Activated CD4-positive, alpha-beta T cell treated with anti-CD3 and anti-CD28 coated beads, Interleukin-2, amount 10 ng/mL, durations not matched to agents 24 days and 14 days (primary cell): ENCODE data around the gene SUPV3L1. TPM values are rescaled to one million over a fixed set of nuclear protein-coding genes. Genes with fewer than 3 reads are reported as not detected.

Source experiments
- DNase-seq: peaks from one replicate; pipeline ENCODE4 v3.0.0; 2022
- H3K27ac Mint-ChIP-seq: one replicate; pipeline ENCODE4 v1.8.0; 2022; ENCODE audit warnings: mild to moderate bottlenecking, mixed read lengths
- H3K27me3 Mint-ChIP-seq: one replicate; pipeline ENCODE4 v1.8.0; 2022; ENCODE audit warnings: mixed read lengths
- H3K36me3 Mint-ChIP-seq: one replicate; pipeline ENCODE4 v1.8.0; 2022; ENCODE audit warnings: low read depth, mild to moderate bottlenecking, mixed read lengths
- H3K4me1 Mint-ChIP-seq: one replicate; pipeline ENCODE4 v1.8.0; 2021; ENCODE audit warnings: mixed read lengths
- H3K4me3 Mint-ChIP-seq: one replicate; pipeline ENCODE4 v1.8.0; 2022; ENCODE audit warnings: mild to moderate bottlenecking, moderate library complexity, mixed read lengths
- H3K9me3 Mint-ChIP-seq: one replicate; pipeline ENCODE4 v1.8.0; 2021; ENCODE audit warnings: mixed read lengths
- intact Hi-C: fragments of 100-400 bp; cut with micrococcal nuclease; formaldehyde crosslinking; loops from one replicate; pipeline ENCODE4 v1.15.1; 2023
- total RNA-seq: library from RNA; stranded (reverse); gene quantifications from 2 replicates; pipeline ENCODE4 v1.2.3, GENCODE V29; 2022

Gene SUPV3L1
- total RNA-seq, 1 donor from 2014 or later, result 58.3 TPM

- H3K27me3 Mint-ChIP-seq, result no peaks in the 10 kb centered on the region
- peaks cover 66% of the 10 kb centered on the region for H3K4me1 Mint-ChIP-seq
- no peak for DNase-seq
- intact Hi-C loops, result no loop called here
- no peaks in the 10 kb centered on the region for H3K9me3 Mint-ChIP-seq
- H3K27ac Mint-ChIP-seq, result no peak overlapping the region
- H3K36me3 Mint-ChIP-seq, result no peaks in the 10 kb centered on the region
- H3K4me3 Mint-ChIP-seq, result no peak overlapping the region
These were observed 47.0 kb downstream of the SUPV3L1 start for GRCh38 chr10:69226919-69227450.

DNA sequence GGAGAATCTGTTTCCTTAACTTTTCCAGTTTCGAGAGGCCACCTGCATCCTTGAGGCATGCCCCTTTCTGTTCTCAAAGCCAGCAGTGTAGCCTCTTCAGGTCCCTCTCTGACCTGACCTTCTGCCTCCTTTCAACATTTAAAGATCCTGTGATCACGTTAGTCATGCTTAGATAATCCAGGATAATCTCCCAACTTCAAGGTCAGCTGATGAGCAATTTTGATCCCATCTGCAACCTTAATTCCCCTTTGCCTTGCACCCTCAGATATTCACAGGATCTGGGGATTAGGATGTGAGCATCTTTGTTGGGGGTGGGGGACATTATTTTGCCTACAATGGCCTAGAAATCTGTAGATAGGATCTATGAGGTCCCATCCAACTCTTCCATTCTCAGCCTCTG lies 48.1 kb downstream of the SUPV3L1 start:
- no peaks in the 10 kb centered on the region for H3K27me3 Mint-ChIP-seq
- H3K4me3 Mint-ChIP-seq, result peak overlapping the region; percentile 86
- no peaks in the 10 kb centered on the region for H3K9me3 Mint-ChIP-seq
- H3K27ac Mint-ChIP-seq, result peak overlapping the region; percentile 95
- intact Hi-C loops, result no loop called here
- H3K36me3 Mint-ChIP-seq, result no peaks in the 10 kb centered on the region
- H3K4me1 Mint-ChIP-seq, result peaks cover 66% of the 10 kb centered on the region
- DNase-seq, result no peak

DNA sequence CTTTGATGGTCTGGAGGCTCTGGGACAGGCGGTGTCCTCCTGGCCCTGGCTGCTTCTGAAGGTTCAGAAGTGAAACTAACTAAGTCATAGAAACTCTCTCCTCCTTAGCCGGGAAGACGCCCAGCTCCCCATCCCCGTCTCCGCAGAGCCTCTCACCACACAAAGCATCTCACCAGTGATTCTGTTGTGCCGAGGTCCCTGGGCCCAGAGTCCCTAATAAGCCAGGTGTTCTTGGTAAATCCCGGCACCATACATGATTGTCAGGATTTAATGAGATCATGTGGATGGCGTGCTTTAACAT lies 49.5 kb downstream of the SUPV3L1 start:
- H3K4me1 Mint-ChIP-seq, result peaks cover 68% of the 10 kb centered on the region
- no peak for DNase-seq
- intact Hi-C loops, result no loop called here
- peak overlapping the region; percentile 86 for H3K4me3 Mint-ChIP-seq
- no peaks in the 10 kb centered on the region for H3K27me3 Mint-ChIP-seq
- H3K9me3 Mint-ChIP-seq, result no peaks in the 10 kb centered on the region
- H3K36me3 Mint-ChIP-seq, result no peaks in the 10 kb centered on the region
- H3K27ac Mint-ChIP-seq, result peak overlapping the region; percentile 95

- Mint-ChIP-seq H3K4me3 (peak overlapping the region; percentile 86), H3K9me3 (no peaks in the 10 kb centered on the region), H3K27ac (peak overlapping the region; percentile 95)
These were observed 50.1 kb downstream of the SUPV3L1 start for GRCh38 chr10:69230128-69230527.

DNA sequence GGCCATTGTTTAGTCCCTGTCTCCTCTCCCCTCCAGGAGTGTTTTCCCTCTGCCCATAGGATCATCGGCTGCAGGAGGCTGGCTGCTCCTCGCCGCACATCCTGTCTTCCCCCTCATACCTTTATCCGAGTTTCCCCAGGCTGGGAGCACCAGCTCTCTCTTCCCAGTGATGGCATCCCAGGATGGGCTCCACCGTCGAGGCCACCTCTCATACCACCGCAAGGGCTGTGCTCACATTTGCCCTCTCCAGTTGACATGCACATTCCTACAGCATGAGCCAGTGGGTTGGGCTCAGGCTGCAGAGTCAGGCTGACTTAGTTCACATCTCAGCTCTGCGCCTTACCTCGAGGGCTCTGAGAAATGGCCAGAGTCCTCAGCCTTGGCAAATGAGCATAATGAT lies 52.2 kb downstream of the SUPV3L1 start:
- Mint-ChIP-seq H3K27ac (no peak overlapping the region), H3K4me1 (peaks cover 51% of the 10 kb centered on the region), H3K36me3 (no peaks in the 10 kb centered on the region), H3K9me3 (no peaks in the 10 kb centered on the region), H3K27me3 (no peaks in the 10 kb centered on the region), H3K4me3 (no peak overlapping the region)
- no peak for DNase-seq
- intact Hi-C loops, result no loop called here

More at GRCh38 chr10:69230128-69230527, 50.1 kb downstream of the SUPV3L1 start:
- intact Hi-C loops, result no loop called here
- Mint-ChIP-seq H3K27me3 (no peaks in the 10 kb centered on the region), H3K4me1 (peaks cover 64% of the 10 kb centered on the region), H3K36me3 (no peaks in the 10 kb centered on the region)
- no peak for DNase-seq

GRCh38 chr10:69232736-69233480 lies 52.9 kb downstream of the SUPV3L1 start:
- Mint-ChIP-seq H3K27me3 (no peaks in the 10 kb centered on the region), H3K27ac (peak overlapping the region; percentile 64), H3K4me3 (peak overlapping the region; percentile 51), H3K9me3 (no peaks in the 10 kb centered on the region), H3K36me3 (no peaks in the 10 kb centered on the region), H3K4me1 (peaks cover 49% of the 10 kb centered on the region)
- peak; percentile 73 for DNase-seq
- intact Hi-C loops, result no loop called here

- Mint-ChIP-seq H3K4me3 (no peak overlapping the region), H3K27me3 (no peaks in the 10 kb centered on the region), H3K9me3 (no peaks in the 10 kb centered on the region), H3K27ac (no peak overlapping the region), H3K4me1 (peaks cover 34% of the 10 kb centered on the region), H3K36me3 (no peaks in the 10 kb centered on the region)
- DNase-seq, result no peak
- intact Hi-C loops, result no loop called here
These were observed 54.4 kb downstream of the SUPV3L1 start for GRCh38 chr10:69234447-69234846.

DNA sequence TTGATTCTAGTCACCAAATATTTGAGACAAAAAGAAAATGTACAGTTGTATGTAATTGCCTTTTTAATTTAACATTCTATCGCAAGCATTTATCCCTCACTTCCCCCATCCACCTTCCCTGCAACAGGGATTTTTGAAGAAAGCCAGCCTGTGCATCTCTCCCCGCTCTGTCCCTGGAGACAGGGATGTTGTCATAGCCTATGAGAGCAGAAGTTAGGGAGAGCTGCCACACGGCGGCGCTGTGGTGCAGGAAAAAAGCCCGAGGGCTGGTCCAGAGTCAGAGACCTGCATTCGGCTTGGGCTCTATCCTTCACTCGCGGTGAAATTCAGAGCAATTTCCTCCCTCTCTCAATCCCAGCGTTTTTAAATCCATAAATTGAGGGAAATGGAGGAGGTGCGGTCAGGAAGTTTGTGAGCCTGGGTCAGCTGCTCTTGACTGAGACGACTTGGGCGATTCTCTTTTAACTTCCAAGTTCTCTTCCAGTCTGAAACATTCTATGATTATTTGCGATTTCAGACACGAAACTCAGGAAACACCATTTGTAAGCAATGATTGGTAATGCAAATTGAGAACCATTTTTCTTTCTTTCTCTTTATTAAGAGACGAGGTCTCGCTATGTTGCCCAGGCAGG lies 57.6 kb downstream of the SUPV3L1 start:
- Mint-ChIP-seq H3K36me3 (no peaks in the 10 kb centered on the region), H3K4me3 (no peak overlapping the region), H3K9me3 (no peaks in the 10 kb centered on the region), H3K27me3 (no peaks in the 10 kb centered on the region), H3K4me1 (peaks cover 20% of the 10 kb centered on the region), H3K27ac (no peak overlapping the region)
- intact Hi-C loops, result loop anchor here (1.0 kb wide), 4 partner anchors 81 to 270 kb away; no protein-coding TSS in a partner anchor
- DNase-seq, result peak; percentile 96

DNA sequence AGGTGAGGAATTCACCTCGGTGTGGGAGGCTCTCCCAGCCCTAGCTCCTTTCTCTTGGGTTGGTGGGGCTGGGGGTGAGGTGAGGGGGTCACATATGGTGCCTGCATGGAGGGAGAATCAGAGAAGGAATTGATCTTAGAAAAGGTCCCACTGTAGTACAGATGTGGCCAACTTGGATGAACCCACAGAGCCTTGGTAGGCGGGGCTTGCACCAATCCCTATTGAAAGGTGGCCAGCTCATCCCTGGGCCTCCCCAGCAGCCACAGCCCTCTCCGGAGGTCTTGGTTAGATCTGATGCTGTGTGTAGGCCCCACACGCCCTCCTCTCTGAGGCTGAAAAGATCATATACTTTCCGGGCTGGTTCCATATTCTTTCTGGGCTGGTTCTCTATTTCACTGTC lies 59.1 kb downstream of the SUPV3L1 start:
- Mint-ChIP-seq H3K27me3 (no peaks in the 10 kb centered on the region), H3K9me3 (no peaks in the 10 kb centered on the region), H3K4me3 (no peak overlapping the region), H3K36me3 (no peaks in the 10 kb centered on the region), H3K27ac (no peak overlapping the region), H3K4me1 (peaks cover 10% of the 10 kb centered on the region)
- intact Hi-C loops, result no loop called here
- DNase-seq, result no peak

DNA sequence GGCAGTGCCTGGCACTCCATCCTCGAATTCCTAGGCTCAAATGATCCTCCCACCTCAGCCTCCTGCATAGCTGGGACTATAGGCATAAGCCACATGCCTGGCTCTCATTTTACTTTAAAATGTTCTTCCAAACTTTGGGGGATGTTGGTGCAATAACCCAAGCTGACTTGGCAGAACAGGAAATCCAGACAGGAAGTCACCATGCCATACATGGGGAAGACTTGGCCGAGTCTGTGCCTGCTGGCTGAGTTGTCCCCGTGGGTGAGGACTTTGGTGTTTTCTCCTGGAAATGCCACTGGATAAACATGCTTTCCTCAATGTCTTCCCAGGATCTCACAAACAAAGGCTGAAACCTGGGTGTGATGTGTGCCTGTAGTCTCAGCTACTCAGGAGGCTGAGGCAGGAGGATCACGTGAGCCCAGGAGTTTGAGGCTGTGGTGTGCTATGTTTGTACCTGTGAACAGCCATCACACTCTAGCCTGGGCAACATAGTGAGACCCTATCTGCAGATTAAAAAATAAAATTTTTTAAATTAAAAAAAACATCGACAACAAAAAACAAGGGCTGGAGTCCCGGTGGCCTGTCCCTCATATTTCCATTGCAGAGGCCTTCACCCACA lies 59.9 kb downstream of the SUPV3L1 start:
- H3K36me3 Mint-ChIP-seq, result no peaks in the 10 kb centered on the region
- no peak for DNase-seq
- no peaks in the 10 kb centered on the region for H3K9me3 Mint-ChIP-seq
- H3K4me1 Mint-ChIP-seq, result peaks cover 8% of the 10 kb centered on the region
- H3K27me3 Mint-ChIP-seq, result no peaks in the 10 kb centered on the region
- H3K4me3 Mint-ChIP-seq, result no peak overlapping the region
- intact Hi-C loops, result no loop called here
- H3K27ac Mint-ChIP-seq, result no peak overlapping the region

DNA sequence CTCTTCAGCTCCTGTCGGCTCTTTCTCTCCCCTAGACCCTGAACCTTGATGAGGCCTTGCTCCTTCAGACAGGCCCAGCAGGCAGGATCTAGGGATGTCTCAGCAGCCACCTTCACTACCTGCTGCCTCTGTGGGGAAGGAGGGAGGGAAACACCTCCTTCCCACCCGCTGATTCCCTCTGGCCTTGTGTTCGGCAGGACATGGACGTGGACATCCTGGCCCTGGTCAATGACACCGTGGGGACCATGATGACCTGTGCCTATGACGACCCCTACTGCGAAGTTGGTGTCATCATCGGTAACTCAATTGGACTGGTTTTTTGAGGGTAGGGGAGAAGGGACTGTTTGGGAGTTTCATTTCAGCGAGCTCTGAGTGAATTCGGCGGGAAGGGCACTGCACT lies 60.4 kb downstream of the SUPV3L1 start:
- Mint-ChIP-seq H3K27ac (no peak overlapping the region), H3K9me3 (no peaks in the 10 kb centered on the region), H3K4me3 (no peak overlapping the region), H3K36me3 (no peaks in the 10 kb centered on the region), H3K27me3 (no peaks in the 10 kb centered on the region), H3K4me1 (peaks cover 8% of the 10 kb centered on the region)
- intact Hi-C loops, result no loop called here
- DNase-seq, result no peak

GRCh38 chr10:69241575-69241974 lies 61.5 kb downstream of the SUPV3L1 start:
- Mint-ChIP-seq H3K4me1 (peaks cover 8% of the 10 kb centered on the region), H3K9me3 (no peaks in the 10 kb centered on the region), H3K27me3 (no peaks in the 10 kb centered on the region), H3K27ac (no peak overlapping the region), H3K36me3 (no peaks in the 10 kb centered on the region), H3K4me3 (no peak overlapping the region)
- intact Hi-C loops, result no loop called here
- DNase-seq, result no peak

DNA sequence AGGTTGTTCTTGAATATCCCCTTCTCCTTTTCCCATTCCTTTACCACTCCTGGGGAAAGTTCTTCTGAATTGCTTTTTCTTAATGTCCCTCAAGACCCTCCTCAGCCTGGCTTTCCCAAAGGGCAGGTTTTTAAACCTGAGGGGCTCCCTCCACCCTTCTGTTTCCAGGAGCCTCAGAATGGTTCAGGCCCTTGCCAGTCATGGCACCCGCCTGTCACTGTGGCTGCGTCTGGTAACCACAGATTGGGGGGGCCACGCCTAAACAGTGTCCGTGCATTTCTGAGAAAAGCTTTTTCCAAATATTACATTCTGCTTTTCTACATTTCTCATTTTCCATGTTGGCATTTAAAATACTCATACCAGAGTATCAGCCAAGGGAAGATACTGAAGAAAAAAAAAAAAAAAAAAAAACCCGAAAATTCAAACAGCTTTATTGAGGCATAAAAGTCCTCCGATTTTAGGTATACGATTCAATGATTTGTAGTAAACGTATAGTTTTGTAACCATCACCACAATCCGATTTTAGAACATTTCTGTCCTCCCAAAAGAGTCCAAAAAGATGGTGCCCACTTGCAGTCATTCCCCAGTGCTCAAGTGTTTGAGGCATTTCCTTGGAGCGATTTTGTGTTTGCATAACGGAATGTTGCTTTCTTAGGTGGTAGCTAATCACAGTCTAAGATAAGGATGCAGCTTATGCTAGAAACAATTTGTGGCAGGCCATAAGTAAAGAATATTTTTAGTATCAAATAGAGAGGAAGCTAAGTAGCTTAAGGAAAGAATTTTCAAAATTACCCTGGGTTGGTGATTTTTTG lies 62.2 kb downstream of the SUPV3L1 start:
- Mint-ChIP-seq H3K36me3 (no peaks in the 10 kb centered on the region), H3K4me3 (no peak overlapping the region), H3K27ac (no peak overlapping the region), H3K4me1 (peaks cover 6% of the 10 kb centered on the region), H3K9me3 (no peaks in the 10 kb centered on the region), H3K27me3 (no peaks in the 10 kb centered on the region)
- intact Hi-C loops, result no loop called here
- DNase-seq, result no peak

DNA sequence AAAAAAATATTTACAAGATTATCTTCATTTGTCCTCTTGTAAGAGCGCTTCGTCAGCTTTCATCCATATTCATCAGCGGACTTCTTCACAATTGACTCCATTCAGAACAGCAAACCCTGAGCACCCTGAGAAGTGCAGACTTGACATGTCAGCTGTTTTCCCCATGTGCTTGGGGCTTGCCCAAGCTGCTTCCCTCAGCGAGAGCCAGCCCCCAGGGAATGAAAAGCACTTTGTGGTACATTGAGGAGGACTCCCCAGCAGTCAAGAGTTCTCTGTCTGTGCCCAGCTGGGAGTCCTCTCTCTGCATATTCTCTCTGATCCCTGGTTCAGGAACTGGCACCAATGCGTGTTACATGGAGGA lies 62.8 kb downstream of the SUPV3L1 start:
- DNase-seq, result no peak
- no peak overlapping the region for H3K4me3 Mint-ChIP-seq
- H3K27ac Mint-ChIP-seq, result no peak overlapping the region
- no peaks in the 10 kb centered on the region for H3K9me3 Mint-ChIP-seq
- H3K27me3 Mint-ChIP-seq, result no peaks in the 10 kb centered on the region
- intact Hi-C loops, result no loop called here
- H3K4me1 Mint-ChIP-seq, result peaks cover 2% of the 10 kb centered on the region
- no peaks in the 10 kb centered on the region for H3K36me3 Mint-ChIP-seq
